ENCODE data around the gene FBXO9.

Gene FBXO9

DNA sequence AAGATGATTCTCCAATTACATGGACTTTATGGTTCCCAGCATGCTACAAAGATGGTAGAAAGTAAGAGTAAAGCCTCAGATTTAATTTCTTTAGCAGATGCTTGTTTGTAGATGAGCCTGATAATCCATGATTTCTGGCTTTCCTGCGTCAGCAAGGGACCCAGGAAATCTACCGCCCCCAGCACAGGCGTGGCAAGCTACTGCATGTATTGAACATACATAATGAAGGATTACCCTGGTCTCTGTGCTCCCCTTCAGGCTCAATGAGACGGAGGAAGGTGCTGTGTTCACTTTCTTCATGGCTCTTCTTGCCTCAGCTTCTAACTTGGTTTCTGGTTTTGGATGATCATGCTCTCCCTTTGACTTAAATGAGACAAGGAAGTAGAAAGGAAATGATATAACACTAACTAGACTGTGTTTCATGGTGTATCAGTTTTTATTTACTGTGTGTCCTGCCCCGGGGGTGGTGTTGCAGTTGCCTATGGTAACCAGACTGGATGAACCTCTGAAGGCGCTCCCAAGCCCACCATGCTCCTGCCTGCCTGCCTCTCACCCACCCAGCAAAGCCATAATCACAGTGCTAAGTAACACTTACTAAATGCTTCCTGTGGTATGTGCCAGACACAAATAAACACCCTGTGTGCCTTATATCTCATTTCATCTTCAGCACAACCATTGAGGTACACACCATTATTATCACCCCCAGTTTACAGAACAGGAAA, 65.5 kb downstream of the FBXO9 start:
- no peak for DNase-seq (ENCODE audit: low spot score)
- TF ChIP-seq, protein P1, sequence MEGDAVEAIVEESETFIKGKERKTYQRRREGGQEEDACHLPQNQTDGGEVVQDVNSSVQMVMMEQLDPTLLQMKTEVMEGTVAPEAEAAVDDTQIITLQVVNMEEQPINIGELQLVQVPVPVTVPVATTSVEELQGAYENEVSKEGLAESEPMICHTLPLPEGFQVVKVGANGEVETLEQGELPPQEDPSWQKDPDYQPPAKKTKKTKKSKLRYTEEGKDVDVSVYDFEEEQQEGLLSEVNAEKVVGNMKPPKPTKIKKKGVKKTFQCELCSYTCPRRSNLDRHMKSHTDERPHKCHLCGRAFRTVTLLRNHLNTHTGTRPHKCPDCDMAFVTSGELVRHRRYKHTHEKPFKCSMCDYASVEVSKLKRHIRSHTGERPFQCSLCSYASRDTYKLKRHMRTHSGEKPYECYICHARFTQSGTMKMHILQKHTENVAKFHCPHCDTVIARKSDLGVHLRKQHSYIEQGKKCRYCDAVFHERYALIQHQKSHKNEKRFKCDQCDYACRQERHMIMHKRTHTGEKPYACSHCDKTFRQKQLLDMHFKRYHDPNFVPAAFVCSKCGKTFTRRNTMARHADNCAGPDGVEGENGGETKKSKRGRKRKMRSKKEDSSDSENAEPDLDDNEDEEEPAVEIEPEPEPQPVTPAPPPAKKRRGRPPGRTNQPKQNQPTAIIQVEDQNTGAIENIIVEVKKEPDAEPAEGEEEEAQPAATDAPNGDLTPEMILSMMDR (IDR thresholded peaks at IDR 0.05): no peak
- Histone ChIP-seq H3K27ac (no peak overlapping the region), H3K4me3 (no peak overlapping the region)

GRCh38 chr6:53133961-53134360, 68.8 kb downstream of the FBXO9 start:
- DNase-seq (ENCODE audit: low spot score): no peak
- H3K27ac ChIP-seq: no peak overlapping the region
- TF ChIP-seq, protein P1 (IDR thresholded peaks at IDR 0.05): no peak

GRCh38 chr6:53134601-53135235, 69.5 kb downstream of the FBXO9 start:
- Histone ChIP-seq H3K27ac (no peak overlapping the region), H3K4me3 (no peak overlapping the region)
- DNase-seq (ENCODE audit: low spot score): no peak
- TF ChIP-seq, protein P1 (IDR thresholded peaks at IDR 0.05): no peak

More at GRCh38 chr6:53133961-53134360, 68.8 kb downstream of the FBXO9 start:
- no peak overlapping the region for H3K4me3 ChIP-seq

- no peak overlapping the region for H3K27ac ChIP-seq
- H3K4me3 ChIP-seq: no peak overlapping the region
- TF ChIP-seq, protein P1 (IDR thresholded peaks at IDR 0.05): no peak
- DNase-seq (ENCODE audit: low spot score): no peak
Observed at GRCh38 chr6:53136000-53136609, 70.9 kb downstream of the FBXO9 start.

- H3K4me3 ChIP-seq: no peak overlapping the region
- H3K27ac ChIP-seq: no peak overlapping the region
- TF ChIP-seq, protein P1 (IDR thresholded peaks at IDR 0.05): no peak
- DNase-seq (ENCODE audit: low spot score): no peak
Observed at GRCh38 chr6:53139841-53140413, 74.7 kb downstream of the FBXO9 start.

DNA sequence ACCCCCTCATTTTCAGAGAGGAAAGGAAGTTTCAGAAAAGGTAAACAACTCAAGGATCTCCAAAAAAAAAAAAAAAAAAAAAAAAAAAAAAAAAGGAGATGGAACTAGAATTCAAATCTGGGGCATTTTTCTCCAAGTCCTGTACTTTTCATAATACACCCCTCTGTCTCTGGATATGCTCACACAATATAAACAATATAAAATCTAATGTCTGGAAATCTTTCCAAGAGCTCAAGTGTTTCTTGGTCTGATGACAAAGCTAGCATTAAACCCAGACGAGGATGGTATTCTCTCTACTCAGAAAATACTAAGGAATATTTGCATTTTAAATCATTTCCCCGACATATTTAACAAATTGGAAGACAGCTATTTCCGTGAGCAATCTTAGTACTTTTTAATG, 77.6 kb downstream of the FBXO9 start:
- Histone ChIP-seq H3K27ac (no peak overlapping the region), H3K4me3 (no peak overlapping the region)
- TF ChIP-seq, protein P1 (IDR thresholded peaks at IDR 0.05): no peak
- DNase-seq (ENCODE audit: low spot score): no peak
